GM12865 (cell line): Measurements from ENCODE around the gene PRICKLE2.
"Not testable (repeated sequence)": the region's sequence is repeated elsewhere in the genome, so short reads cannot be mapped to it uniquely, and the experiment has no call there.

Experiments used
- DNase-seq: peaks from one replicate; pipeline ENCODE4 v3.0.0; 2010; ENCODE audit warnings: low read depth
- H3K4me3 ChIP-seq: 2 replicates; pipeline ENCODE4 v1.5.1; 2011; ENCODE audit warnings: mild to moderate bottlenecking, low read depth, low read length, control low read depth
- CTCF ChIP-seq: IDR thresholded peaks from 2 replicates; pipeline ENCODE4 v1.5.1; 2011; ENCODE audit warnings: low read length, control low read depth, low read depth, inconsistent platforms; ENCODE audit not compliant: insufficient read depth; ENCODE audit errors: missing control alignments

The PRICKLE2 gene

GRCh38 chr3:64097920-64098319 lies 127.3 kb downstream of the PRICKLE2 start:
- no peak for TF ChIP-seq CTCF
- H3K4me3 ChIP-seq, result no peak overlapping the region
- no peak for DNase-seq

- no peak for DNase-seq
- TF ChIP-seq CTCF, result no peak
- no peak overlapping the region for H3K4me3 ChIP-seq
Observed at GRCh38 chr3:64095802-64096201, 129.5 kb downstream of the PRICKLE2 start.

GRCh38 chr3:64094713-64095079 lies 130.6 kb downstream of the PRICKLE2 start:
- no peak for DNase-seq
- no peak overlapping the region for H3K4me3 ChIP-seq
- TF ChIP-seq CTCF, result no peak

- no peak for DNase-seq
- TF ChIP-seq CTCF, result no peak
- H3K4me3 ChIP-seq, result no peak overlapping the region
Observed at GRCh38 chr3:64093825-64094712, 131.2 kb downstream of the PRICKLE2 start.

GRCh38 chr3:64093211-64093610 lies 132.1 kb downstream of the PRICKLE2 start:
- no peak overlapping the region for H3K4me3 ChIP-seq
- DNase-seq, result no peak
- TF ChIP-seq CTCF, result no peak

- H3K4me3 ChIP-seq, result no peak overlapping the region
- TF ChIP-seq CTCF, result no peak
- no peak for DNase-seq
Observed at GRCh38 chr3:64091501-64091900, 133.8 kb downstream of the PRICKLE2 start.

- not testable (repeated sequence) for DNase-seq, H3K4me3 ChIP-seq
Observed at GRCh38 chr3:64089386-64089785, 135.9 kb downstream of the PRICKLE2 start.
